GM12878 (cell line): ENCODE results near the gene VRK3. TPM values are rescaled to one million over a fixed set of nuclear protein-coding genes. Genes with fewer than 3 reads are reported as not detected.

Source experiments
- ATF7 ChIP-seq: fragments of 450-650 bp; IDR thresholded peaks from 2 replicates; pipeline ENCODE4 v1.6.1; 2016; ENCODE audit warnings: low read depth, mild to moderate bottlenecking
- CEBPB ChIP-seq, 2 experiments: fragments of 150-350 bp in 1 of 2; IDR thresholded peaks; 2 replicates each; pipeline ENCODE4 v1.6.1; 2012 to 2014; ENCODE audit warnings: low read depth in 2 of 2, low read length in 2 of 2, borderline replicate concordance in 1 of 2, inconsistent platforms in 1 of 2
- EED ChIP-seq: sonication (generic); IDR thresholded peaks from 2 replicates; pipeline ENCODE4 v1.6.1; 2016; ENCODE audit warnings: antibody characterized with exemption, low read depth
- HDAC2 ChIP-seq: fragments of 200-600 bp; sonication (generic); IDR thresholded peaks from 2 replicates; pipeline ENCODE4 v1.6.1; 2017
- IKZF2 ChIP-seq, 2 experiments: fragments of 450-650 bp; IDR thresholded peaks; 2 replicates each; pipeline ENCODE4 v1.6.1; 2017; ENCODE audit warnings: mild to moderate bottlenecking in 2 of 2, moderate library complexity in 2 of 2
- JUND ChIP-seq: IDR thresholded peaks from 2 replicates; pipeline ENCODE4 v1.6.1; 2012; ENCODE audit warnings: low read depth, mild to moderate bottlenecking, low read length, improper control_type of control experiment, moderate library complexity
- KAT2A ChIP-seq: conservative IDR thresholded peaks from 2 replicates; pipeline ENCODE4 v1.6.1; 2011; ENCODE audit warnings: low read depth, low read length; ENCODE audit not compliant: control insufficient read depth
- MYB ChIP-seq: fragments of 150-350 bp; IDR thresholded peaks from 2 replicates; pipeline ENCODE4 v1.6.1; 2014; ENCODE audit warnings: mild to moderate bottlenecking, low read depth, low read length, borderline replicate concordance
- RAD21 ChIP-seq: IDR thresholded peaks from 2 replicates; pipeline ENCODE4 v1.6.1; 2011; ENCODE audit warnings: mild to moderate bottlenecking, low read depth, low read length, moderate library complexity; ENCODE audit not compliant: insufficient read depth
- SMARCA5 ChIP-seq: fragments of 450-650 bp; IDR thresholded peaks from 2 replicates; pipeline ENCODE4 v1.6.1; 2017; ENCODE audit warnings: mild to moderate bottlenecking
- TCF7 ChIP-seq: IDR thresholded peaks from 2 replicates; pipeline ENCODE4 v1.6.1; 2014; ENCODE audit warnings: antibody characterized with exemption, borderline replicate concordance
- ZNF217 ChIP-seq: fragments of 450-650 bp; IDR thresholded peaks from 2 replicates; pipeline ENCODE4 v1.6.1; 2017; ENCODE audit warnings: antibody characterized with exemption, mild to moderate bottlenecking
- polyA plus RNA-seq, 11 experiments: library from polyadenylated mRNA; depleted of rRNA in 4 of 11; unstranded in 6 of 11; stranded (reverse) in 5 of 11; fragments of >200 nt; fragmentation: Nextera tagmentation in 4 of 11; fragmentation: Illumina TruSeq in 1 of 11; extraction: Ambion mirVana in 4 of 11; extraction: Trizol in 1 of 11; gene quantifications; 1 replicate in 1 of 11; 2 replicates in 10 of 11; pipeline versions ENCODE4 v1.2.1 to v1.2.3, GENCODE V29; 2011 to 2016; ENCODE audit warnings: inconsistent platforms in 2 of 11, missing spikeins in 2 of 11, low read depth in 1 of 11
- total RNA-seq, 4 experiments: library from RNA; depleted of rRNA in 3 of 4; stranded (reverse); fragments of >200 nt in 3 of 4; fragmentation: Illumina TruSeq in 1 of 4; extraction: Trizol in 1 of 4; gene quantifications; 2 replicates each; pipeline versions ENCODE4 v1.2.1 to v1.2.3, GENCODE V29; 2013 to 2021
- TF ChIP-seq, protein P1 (sequence below): fragments of 450-650 bp; IDR thresholded peaks from 2 replicates; pipeline ENCODE4 v1.6.1; 2017; ENCODE audit warnings: mild to moderate bottlenecking, moderate library complexity
- TF ChIP-seq, protein P2 (sequence below): fragments of 450-650 bp; IDR thresholded peaks from 2 replicates; pipeline ENCODE4 v1.6.1; 2018; ENCODE audit warnings: borderline replicate concordance, mild to moderate bottlenecking; ENCODE audit not compliant: partially characterized antibody
- TF ChIP-seq, protein P3 (sequence below): IDR thresholded peaks from 2 replicates; pipeline ENCODE4 v1.6.1; 2012; ENCODE audit warnings: low read depth, low read length, improper control_type of control experiment
- TF ChIP-seq, protein P4 (sequence below): fragments of 450-650 bp; formaldehyde crosslinking; IDR thresholded peaks from 2 replicates; pipeline ENCODE4 v1.5.0; 2022; ENCODE audit warnings: mild to moderate bottlenecking, missing genetic modification characterization
- TF ChIP-seq, protein P5 (sequence below): IDR thresholded peaks from 2 replicates; pipeline ENCODE4 v1.6.1; 2012; ENCODE audit warnings: low read depth, low read length, improper control_type of control experiment
- TF ChIP-seq, protein P6 (sequence below): fragments of 450-650 bp; IDR thresholded peaks from 2 replicates; pipeline ENCODE4 v1.6.1; 2014; ENCODE audit warnings: mild to moderate bottlenecking

The VRK3 gene
- total and polyA plus RNA-seq, 10 of the 15 experiments (the other 5 are each of a cell fraction or from before 2014, with no cell fraction given), result 17.3 to 61.9 (median 35.5) TPM

DNA sequence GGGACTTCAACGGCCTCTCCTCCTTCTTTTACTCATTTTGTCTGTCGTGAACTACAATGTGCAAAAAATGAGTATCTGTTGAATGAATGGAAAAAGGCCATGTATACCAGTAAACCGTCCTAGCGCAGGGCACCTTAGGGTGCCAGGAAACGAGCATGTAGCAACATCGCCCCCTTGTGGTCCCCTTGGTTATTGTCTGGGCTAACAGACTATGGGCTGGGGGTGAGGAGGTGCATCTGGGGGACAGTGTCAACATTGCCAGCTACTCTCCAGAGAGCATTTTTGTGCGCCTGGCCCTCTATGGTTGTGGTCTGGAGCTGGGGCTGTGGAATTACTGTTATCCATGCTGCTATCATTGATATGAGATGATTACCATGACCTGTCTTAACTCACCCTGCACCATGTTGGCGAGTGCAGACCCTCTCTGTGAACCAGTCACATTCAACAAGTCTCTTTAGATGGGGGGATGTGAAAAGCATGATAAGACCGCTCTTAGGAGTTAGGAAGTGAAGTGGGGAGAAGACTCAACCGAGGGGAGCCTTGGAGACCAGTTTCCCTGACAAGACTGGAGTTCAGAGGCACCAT lies 41.4 kb downstream of the VRK3 start (continued):
- TF ChIP-seq, protein P1, sequence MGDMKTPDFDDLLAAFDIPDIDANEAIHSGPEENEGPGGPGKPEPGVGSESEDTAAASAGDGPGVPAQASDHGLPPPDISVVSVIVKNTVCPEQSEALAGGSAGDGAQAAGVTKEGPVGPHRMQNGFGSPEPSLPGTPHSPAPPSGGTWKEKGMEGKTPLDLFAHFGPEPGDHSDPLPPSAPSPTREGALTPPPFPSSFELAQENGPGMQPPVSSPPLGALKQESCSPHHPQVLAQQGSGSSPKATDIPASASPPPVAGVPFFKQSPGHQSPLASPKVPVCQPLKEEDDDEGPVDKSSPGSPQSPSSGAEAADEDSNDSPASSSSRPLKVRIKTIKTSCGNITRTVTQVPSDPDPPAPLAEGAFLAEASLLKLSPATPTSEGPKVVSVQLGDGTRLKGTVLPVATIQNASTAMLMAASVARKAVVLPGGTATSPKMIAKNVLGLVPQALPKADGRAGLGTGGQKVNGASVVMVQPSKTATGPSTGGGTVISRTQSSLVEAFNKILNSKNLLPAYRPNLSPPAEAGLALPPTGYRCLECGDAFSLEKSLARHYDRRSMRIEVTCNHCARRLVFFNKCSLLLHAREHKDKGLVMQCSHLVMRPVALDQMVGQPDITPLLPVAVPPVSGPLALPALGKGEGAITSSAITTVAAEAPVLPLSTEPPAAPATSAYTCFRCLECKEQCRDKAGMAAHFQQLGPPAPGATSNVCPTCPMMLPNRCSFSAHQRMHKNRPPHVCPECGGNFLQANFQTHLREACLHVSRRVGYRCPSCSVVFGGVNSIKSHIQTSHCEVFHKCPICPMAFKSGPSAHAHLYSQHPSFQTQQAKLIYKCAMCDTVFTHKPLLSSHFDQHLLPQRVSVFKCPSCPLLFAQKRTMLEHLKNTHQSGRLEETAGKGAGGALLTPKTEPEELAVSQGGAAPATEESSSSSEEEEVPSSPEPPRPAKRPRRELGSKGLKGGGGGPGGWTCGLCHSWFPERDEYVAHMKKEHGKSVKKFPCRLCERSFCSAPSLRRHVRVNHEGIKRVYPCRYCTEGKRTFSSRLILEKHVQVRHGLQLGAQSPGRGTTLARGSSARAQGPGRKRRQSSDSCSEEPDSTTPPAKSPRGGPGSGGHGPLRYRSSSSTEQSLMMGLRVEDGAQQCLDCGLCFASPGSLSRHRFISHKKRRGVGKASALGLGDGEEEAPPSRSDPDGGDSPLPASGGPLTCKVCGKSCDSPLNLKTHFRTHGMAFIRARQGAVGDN, result no peak
- no peak for TF ChIP-seq SMARCA5
- no peak for TF ChIP-seq MYB
- no peak for TF ChIP-seq HDAC2
- TF ChIP-seq, protein P2, sequence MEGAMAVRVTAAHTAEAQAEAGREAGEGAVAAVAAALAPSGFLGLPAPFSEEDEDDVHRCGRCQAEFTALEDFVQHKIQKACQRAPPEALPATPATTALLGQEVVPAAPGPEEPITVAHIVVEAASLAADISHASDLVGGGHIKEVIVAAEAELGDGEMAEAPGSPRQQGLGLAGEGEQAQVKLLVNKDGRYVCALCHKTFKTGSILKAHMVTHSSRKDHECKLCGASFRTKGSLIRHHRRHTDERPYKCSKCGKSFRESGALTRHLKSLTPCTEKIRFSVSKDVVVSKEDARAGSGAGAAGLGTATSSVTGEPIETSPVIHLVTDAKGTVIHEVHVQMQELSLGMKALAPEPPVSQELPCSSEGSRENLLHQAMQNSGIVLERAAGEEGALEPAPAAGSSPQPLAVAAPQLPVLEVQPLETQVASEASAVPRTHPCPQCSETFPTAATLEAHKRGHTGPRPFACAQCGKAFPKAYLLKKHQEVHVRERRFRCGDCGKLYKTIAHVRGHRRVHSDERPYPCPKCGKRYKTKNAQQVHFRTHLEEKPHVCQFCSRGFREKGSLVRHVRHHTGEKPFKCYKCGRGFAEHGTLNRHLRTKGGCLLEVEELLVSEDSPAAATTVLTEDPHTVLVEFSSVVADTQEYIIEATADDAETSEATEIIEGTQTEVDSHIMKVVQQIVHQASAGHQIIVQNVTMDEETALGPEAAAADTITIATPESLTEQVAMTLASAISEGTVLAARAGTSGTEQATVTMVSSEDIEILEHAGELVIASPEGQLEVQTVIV, result no peak
- no peak for TF ChIP-seq EED
- no peak for TF ChIP-seq ATF7
- no peak for TF ChIP-seq CEBPB (IDR thresholded peaks at IDR 0.05; ENCODE audit: borderline replicate concordance in 1 of 2, low read depth in 2 of 2, low read length in 2 of 2)
- no peak for TF ChIP-seq ZNF217
- no peak for TF ChIP-seq TCF7
- no peak for TF ChIP-seq JUND
- TF ChIP-seq, protein P3, sequence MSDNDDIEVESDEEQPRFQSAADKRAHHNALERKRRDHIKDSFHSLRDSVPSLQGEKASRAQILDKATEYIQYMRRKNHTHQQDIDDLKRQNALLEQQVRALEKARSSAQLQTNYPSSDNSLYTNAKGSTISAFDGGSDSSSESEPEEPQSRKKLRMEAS, result no peak
- no peak for TF ChIP-seq IKZF2 (IDR thresholded peaks at IDR 0.05)
- TF ChIP-seq, protein P4, sequence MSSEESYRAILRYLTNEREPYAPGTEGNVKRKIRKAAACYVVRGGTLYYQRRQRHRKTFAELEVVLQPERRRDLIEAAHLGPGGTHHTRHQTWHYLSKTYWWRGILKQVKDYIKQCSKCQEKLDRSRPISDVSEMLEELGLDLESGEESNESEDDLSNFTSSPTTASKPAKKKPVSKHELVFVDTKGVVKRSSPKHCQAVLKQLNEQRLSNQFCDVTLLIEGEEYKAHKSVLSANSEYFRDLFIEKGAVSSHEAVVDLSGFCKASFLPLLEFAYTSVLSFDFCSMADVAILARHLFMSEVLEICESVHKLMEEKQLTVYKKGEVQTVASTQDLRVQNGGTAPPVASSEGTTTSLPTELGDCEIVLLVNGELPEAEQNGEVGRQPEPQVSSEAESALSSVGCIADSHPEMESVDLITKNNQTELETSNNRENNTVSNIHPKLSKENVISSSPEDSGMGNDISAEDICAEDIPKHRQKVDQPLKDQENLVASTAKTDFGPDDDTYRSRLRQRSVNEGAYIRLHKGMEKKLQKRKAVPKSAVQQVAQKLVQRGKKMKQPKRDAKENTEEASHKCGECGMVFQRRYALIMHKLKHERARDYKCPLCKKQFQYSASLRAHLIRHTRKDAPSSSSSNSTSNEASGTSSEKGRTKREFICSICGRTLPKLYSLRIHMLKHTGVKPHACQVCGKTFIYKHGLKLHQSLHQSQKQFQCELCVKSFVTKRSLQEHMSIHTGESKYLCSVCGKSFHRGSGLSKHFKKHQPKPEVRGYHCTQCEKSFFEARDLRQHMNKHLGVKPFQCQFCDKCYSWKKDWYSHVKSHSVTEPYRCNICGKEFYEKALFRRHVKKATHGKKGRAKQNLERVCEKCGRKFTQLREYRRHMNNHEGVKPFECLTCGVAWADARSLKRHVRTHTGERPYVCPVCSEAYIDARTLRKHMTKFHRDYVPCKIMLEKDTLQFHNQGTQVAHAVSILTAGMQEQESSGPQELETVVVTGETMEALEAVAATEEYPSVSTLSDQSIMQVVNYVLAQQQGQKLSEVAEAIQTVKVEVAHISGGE (CRISPR knock-in tag), result no peak
- TF ChIP-seq KAT2A, result no peak
- TF ChIP-seq, protein P5, sequence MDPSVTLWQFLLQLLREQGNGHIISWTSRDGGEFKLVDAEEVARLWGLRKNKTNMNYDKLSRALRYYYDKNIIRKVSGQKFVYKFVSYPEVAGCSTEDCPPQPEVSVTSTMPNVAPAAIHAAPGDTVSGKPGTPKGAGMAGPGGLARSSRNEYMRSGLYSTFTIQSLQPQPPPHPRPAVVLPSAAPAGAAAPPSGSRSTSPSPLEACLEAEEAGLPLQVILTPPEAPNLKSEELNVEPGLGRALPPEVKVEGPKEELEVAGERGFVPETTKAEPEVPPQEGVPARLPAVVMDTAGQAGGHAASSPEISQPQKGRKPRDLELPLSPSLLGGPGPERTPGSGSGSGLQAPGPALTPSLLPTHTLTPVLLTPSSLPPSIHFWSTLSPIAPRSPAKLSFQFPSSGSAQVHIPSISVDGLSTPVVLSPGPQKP, result no peak
- TF ChIP-seq, protein P6, sequence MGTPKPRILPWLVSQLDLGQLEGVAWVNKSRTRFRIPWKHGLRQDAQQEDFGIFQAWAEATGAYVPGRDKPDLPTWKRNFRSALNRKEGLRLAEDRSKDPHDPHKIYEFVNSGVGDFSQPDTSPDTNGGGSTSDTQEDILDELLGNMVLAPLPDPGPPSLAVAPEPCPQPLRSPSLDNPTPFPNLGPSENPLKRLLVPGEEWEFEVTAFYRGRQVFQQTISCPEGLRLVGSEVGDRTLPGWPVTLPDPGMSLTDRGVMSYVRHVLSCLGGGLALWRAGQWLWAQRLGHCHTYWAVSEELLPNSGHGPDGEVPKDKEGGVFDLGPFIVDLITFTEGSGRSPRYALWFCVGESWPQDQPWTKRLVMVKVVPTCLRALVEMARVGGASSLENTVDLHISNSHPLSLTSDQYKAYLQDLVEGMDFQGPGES, result no peak
- peak; percentile 95 for TF ChIP-seq RAD21
